ENCODE results near the gene KASH5.

The KASH5 gene

GRCh38 chr19:49411681-49412326 is 23.8 kb downstream of the KASH5 start:
- Histone ChIP-seq H3K9me3 (ENCODE audit: control insufficient read depth, low read length) (no peaks in the 10 kb centered on the region), H3K36me3 (ENCODE audit: control insufficient read depth, insufficient read depth, low read length) (no peaks in the 10 kb centered on the region), H3K27me3 (replicated peaks; ENCODE audit: control insufficient read depth, insufficient read depth, low read length, poor library complexity, severe bottlenecking) (no peaks in the 10 kb centered on the region), H3K4me3 (ENCODE audit: insufficient read depth, low read depth, low read length, poor library complexity, severe bottlenecking) (no peak overlapping the region), H3K27ac (ENCODE audit: insufficient read depth, low read length, poor library complexity, severe bottlenecking) (no peak overlapping the region), H3K4me1 (ENCODE audit: control insufficient read depth, insufficient read depth, low read length, poor library complexity, severe bottlenecking) (peaks cover 47% of the 10 kb centered on the region)
- no peak for DNase-seq

GRCh38 chr19:49413348-49413747 is 25.3 kb downstream of the KASH5 start:
- no peak overlapping the region for H3K27ac ChIP-seq (ENCODE audit: insufficient read depth, low read length, poor library complexity, severe bottlenecking)
- no peak overlapping the region for H3K4me3 ChIP-seq (ENCODE audit: insufficient read depth, low read depth, low read length, poor library complexity, severe bottlenecking)
- H3K9me3 ChIP-seq (ENCODE audit: control insufficient read depth, low read length) = no peaks in the 10 kb centered on the region
- peaks cover 32% of the 10 kb centered on the region for H3K4me1 ChIP-seq (ENCODE audit: control insufficient read depth, insufficient read depth, low read length, poor library complexity, severe bottlenecking)
- DNase-seq = no peak
- H3K27me3 ChIP-seq (replicated peaks; ENCODE audit: control insufficient read depth, insufficient read depth, low read length, poor library complexity, severe bottlenecking) = no peaks in the 10 kb centered on the region
- no peaks in the 10 kb centered on the region for H3K36me3 ChIP-seq (ENCODE audit: control insufficient read depth, insufficient read depth, low read length)

- Histone ChIP-seq H3K4me3 (ENCODE audit: insufficient read depth, low read depth, low read length, poor library complexity, severe bottlenecking) (no peak overlapping the region), H3K4me1 (ENCODE audit: control insufficient read depth, insufficient read depth, low read length, poor library complexity, severe bottlenecking) (peaks cover 23% of the 10 kb centered on the region), H3K27me3 (replicated peaks; ENCODE audit: control insufficient read depth, insufficient read depth, low read length, poor library complexity, severe bottlenecking) (no peaks in the 10 kb centered on the region), H3K9me3 (ENCODE audit: control insufficient read depth, low read length) (no peaks in the 10 kb centered on the region), H3K36me3 (ENCODE audit: control insufficient read depth, insufficient read depth, low read length) (no peaks in the 10 kb centered on the region), H3K27ac (ENCODE audit: insufficient read depth, low read length, poor library complexity, severe bottlenecking) (no peak overlapping the region)
- DNase-seq = no peak
Observed at GRCh38 chr19:49414256-49414655, 26.2 kb downstream of the KASH5 start.

GRCh38 chr19:49415102-49415809 is 27.2 kb downstream of the KASH5 start:
- H3K4me3 ChIP-seq (ENCODE audit: insufficient read depth, low read depth, low read length, poor library complexity, severe bottlenecking) = no peak overlapping the region
- no peaks in the 10 kb centered on the region for H3K27me3 ChIP-seq (replicated peaks; ENCODE audit: control insufficient read depth, insufficient read depth, low read length, poor library complexity, severe bottlenecking)

GRCh38 chr19:49415810-49416200 is 27.8 kb downstream of the KASH5 start:
- no peaks in the 10 kb centered on the region for H3K36me3 ChIP-seq (ENCODE audit: control insufficient read depth, insufficient read depth, low read length)
- DNase-seq = no peak

More at GRCh38 chr19:49415102-49415809, 27.2 kb downstream of the KASH5 start:
- H3K36me3 ChIP-seq (ENCODE audit: control insufficient read depth, insufficient read depth, low read length) = no peaks in the 10 kb centered on the region
- no peak for DNase-seq
- H3K9me3 ChIP-seq (ENCODE audit: control insufficient read depth, low read length) = no peaks in the 10 kb centered on the region
- H3K27ac ChIP-seq (ENCODE audit: insufficient read depth, low read length, poor library complexity, severe bottlenecking) = no peak overlapping the region
- H3K4me1 ChIP-seq (ENCODE audit: control insufficient read depth, insufficient read depth, low read length, poor library complexity, severe bottlenecking) = peaks cover 13% of the 10 kb centered on the region

GRCh38 chr19:49417088-49417487 is 29.0 kb downstream of the KASH5 start:
- no peaks in the 10 kb centered on the region for H3K9me3 ChIP-seq (ENCODE audit: control insufficient read depth, low read length)
- H3K4me3 ChIP-seq (ENCODE audit: insufficient read depth, low read depth, low read length, poor library complexity, severe bottlenecking) = no peak overlapping the region
- H3K27ac ChIP-seq (ENCODE audit: insufficient read depth, low read length, poor library complexity, severe bottlenecking) = no peak overlapping the region
- H3K27me3 ChIP-seq (replicated peaks; ENCODE audit: control insufficient read depth, insufficient read depth, low read length, poor library complexity, severe bottlenecking) = peaks cover 10% of the 10 kb centered on the region
- no peaks in the 10 kb centered on the region for H3K36me3 ChIP-seq (ENCODE audit: control insufficient read depth, insufficient read depth, low read length)
- no peak for DNase-seq
- H3K4me1 ChIP-seq (ENCODE audit: control insufficient read depth, insufficient read depth, low read length, poor library complexity, severe bottlenecking) = peaks cover 13% of the 10 kb centered on the region

More at GRCh38 chr19:49415810-49416200, 27.8 kb downstream of the KASH5 start:
- H3K27ac ChIP-seq (ENCODE audit: insufficient read depth, low read length, poor library complexity, severe bottlenecking) = no peak overlapping the region
- H3K27me3 ChIP-seq (replicated peaks; ENCODE audit: control insufficient read depth, insufficient read depth, low read length, poor library complexity, severe bottlenecking) = no peaks in the 10 kb centered on the region
- no peaks in the 10 kb centered on the region for H3K9me3 ChIP-seq (ENCODE audit: control insufficient read depth, low read length)
- H3K4me1 ChIP-seq (ENCODE audit: control insufficient read depth, insufficient read depth, low read length, poor library complexity, severe bottlenecking) = peaks cover 12% of the 10 kb centered on the region
- no peak overlapping the region for H3K4me3 ChIP-seq (ENCODE audit: insufficient read depth, low read depth, low read length, poor library complexity, severe bottlenecking)

- no peak for DNase-seq
- peaks cover 25% of the 10 kb centered on the region for H3K4me1 ChIP-seq (ENCODE audit: control insufficient read depth, insufficient read depth, low read length, poor library complexity, severe bottlenecking)
- no peak overlapping the region for H3K4me3 ChIP-seq (ENCODE audit: insufficient read depth, low read depth, low read length, poor library complexity, severe bottlenecking)
- no peaks in the 10 kb centered on the region for H3K36me3 ChIP-seq (ENCODE audit: control insufficient read depth, insufficient read depth, low read length)
- peaks cover 22% of the 10 kb centered on the region for H3K27me3 ChIP-seq (replicated peaks; ENCODE audit: control insufficient read depth, insufficient read depth, low read length, poor library complexity, severe bottlenecking)
- no peak overlapping the region for H3K27ac ChIP-seq (ENCODE audit: insufficient read depth, low read length, poor library complexity, severe bottlenecking)
- H3K9me3 ChIP-seq (ENCODE audit: control insufficient read depth, low read length) = no peaks in the 10 kb centered on the region
Observed at GRCh38 chr19:49418511-49418910, 30.5 kb downstream of the KASH5 start.

- Histone ChIP-seq H3K36me3 (ENCODE audit: control insufficient read depth, insufficient read depth, low read length) (no peaks in the 10 kb centered on the region), H3K27me3 (replicated peaks; ENCODE audit: control insufficient read depth, insufficient read depth, low read length, poor library complexity, severe bottlenecking) (peaks cover 22% of the 10 kb centered on the region), H3K4me1 (ENCODE audit: control insufficient read depth, insufficient read depth, low read length, poor library complexity, severe bottlenecking) (peaks cover 32% of the 10 kb centered on the region), H3K9me3 (ENCODE audit: control insufficient read depth, low read length) (no peaks in the 10 kb centered on the region), H3K27ac (ENCODE audit: insufficient read depth, low read length, poor library complexity, severe bottlenecking) (no peak overlapping the region), H3K4me3 (ENCODE audit: insufficient read depth, low read depth, low read length, poor library complexity, severe bottlenecking) (no peak overlapping the region)
- no peak for DNase-seq
Observed at GRCh38 chr19:49419173-49419572, 31.1 kb downstream of the KASH5 start.

GRCh38 chr19:49420227-49420626 is 32.2 kb downstream of the KASH5 start:
- Histone ChIP-seq H3K27me3 (replicated peaks; ENCODE audit: control insufficient read depth, insufficient read depth, low read length, poor library complexity, severe bottlenecking) (peaks cover 27% of the 10 kb centered on the region), H3K27ac (ENCODE audit: insufficient read depth, low read length, poor library complexity, severe bottlenecking) (no peak overlapping the region), H3K4me3 (ENCODE audit: insufficient read depth, low read depth, low read length, poor library complexity, severe bottlenecking) (no peak overlapping the region), H3K36me3 (ENCODE audit: control insufficient read depth, insufficient read depth, low read length) (no peaks in the 10 kb centered on the region), H3K4me1 (ENCODE audit: control insufficient read depth, insufficient read depth, low read length, poor library complexity, severe bottlenecking) (peaks cover 35% of the 10 kb centered on the region), H3K9me3 (ENCODE audit: control insufficient read depth, low read length) (no peaks in the 10 kb centered on the region)
- DNase-seq = no peak

- H3K9me3 ChIP-seq (ENCODE audit: control insufficient read depth, low read length) = no peaks in the 10 kb centered on the region
- H3K27me3 ChIP-seq (replicated peaks; ENCODE audit: control insufficient read depth, insufficient read depth, low read length, poor library complexity, severe bottlenecking) = peaks cover 33% of the 10 kb centered on the region
- no peaks in the 10 kb centered on the region for H3K36me3 ChIP-seq (ENCODE audit: control insufficient read depth, insufficient read depth, low read length)
- DNase-seq = no peak
- peaks cover 39% of the 10 kb centered on the region for H3K4me1 ChIP-seq (ENCODE audit: control insufficient read depth, insufficient read depth, low read length, poor library complexity, severe bottlenecking)
- no peak overlapping the region for H3K4me3 ChIP-seq (ENCODE audit: insufficient read depth, low read depth, low read length, poor library complexity, severe bottlenecking)
- no peak overlapping the region for H3K27ac ChIP-seq (ENCODE audit: insufficient read depth, low read length, poor library complexity, severe bottlenecking)
Observed at GRCh38 chr19:49421039-49421877, 33.2 kb downstream of the KASH5 start.

Measured in effector memory CD4-positive, alpha-beta T cell (primary cell).